ENCODE measurements around the gene ZNF385B. TPM values are rescaled to one million over a fixed set of nuclear protein-coding genes. Genes with fewer than 3 reads are reported as not detected.

ZNF385B gene
- polyA plus RNA-seq, 4 donors = 11.5 to 14.2 (median 12.4) TPM

- no peak for DNase-seq (ENCODE audit: low read depth in 4 of 4, low spot score in 2 of 4)
These were observed 332.8 kb downstream of the ZNF385B start for GRCh38 chr2:179528576-179529069.

DNA sequence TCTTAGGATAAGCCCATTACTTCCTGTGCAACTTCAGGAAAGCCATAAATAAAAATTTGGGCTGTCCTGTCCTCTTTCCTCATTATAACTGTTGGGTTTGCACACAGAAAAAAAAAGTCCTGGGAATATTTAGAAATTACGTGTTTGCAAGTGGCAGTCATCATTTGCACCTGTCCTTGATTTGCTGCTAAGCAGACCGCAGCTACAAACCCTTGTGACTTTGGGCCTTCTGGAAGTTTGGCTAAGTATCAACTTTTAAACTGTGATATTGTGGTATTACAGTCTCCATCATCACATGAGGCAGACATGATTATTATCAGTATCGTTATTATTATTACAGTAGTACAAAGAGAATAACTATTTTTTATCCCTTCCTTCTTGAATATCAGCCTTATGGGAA lies 336.1 kb downstream of the ZNF385B start:
- no peak for DNase-seq (ENCODE audit: low read depth in 4 of 4, low spot score in 2 of 4)

DNA sequence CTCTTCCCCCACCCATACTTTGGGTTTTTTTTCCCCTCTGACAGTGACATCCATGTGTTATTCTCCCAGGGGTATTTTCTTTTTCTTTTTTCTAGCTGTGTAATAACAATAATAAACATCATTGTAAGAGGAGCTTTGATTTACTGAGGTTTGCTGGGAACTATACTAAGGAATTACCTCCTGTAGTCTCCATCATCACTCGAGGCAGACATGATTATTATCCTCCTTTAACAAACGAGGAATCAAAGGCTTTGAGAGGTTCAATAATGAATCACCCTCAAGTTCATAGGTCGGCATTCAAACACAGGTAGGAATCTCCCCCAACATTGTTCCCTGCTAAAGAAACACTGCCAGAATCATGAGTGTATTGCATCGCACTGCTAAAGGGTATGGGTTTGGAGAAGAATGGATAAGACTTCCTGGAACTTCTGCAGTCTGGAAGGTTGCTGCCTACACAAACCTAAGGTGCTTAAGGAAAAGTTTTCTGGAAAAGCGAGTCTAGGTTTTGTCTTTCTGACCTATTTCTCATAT lies 336.5 kb downstream of the ZNF385B start:
- no peak for DNase-seq (ENCODE audit: low read depth in 4 of 4, low spot score in 2 of 4)

DNA sequence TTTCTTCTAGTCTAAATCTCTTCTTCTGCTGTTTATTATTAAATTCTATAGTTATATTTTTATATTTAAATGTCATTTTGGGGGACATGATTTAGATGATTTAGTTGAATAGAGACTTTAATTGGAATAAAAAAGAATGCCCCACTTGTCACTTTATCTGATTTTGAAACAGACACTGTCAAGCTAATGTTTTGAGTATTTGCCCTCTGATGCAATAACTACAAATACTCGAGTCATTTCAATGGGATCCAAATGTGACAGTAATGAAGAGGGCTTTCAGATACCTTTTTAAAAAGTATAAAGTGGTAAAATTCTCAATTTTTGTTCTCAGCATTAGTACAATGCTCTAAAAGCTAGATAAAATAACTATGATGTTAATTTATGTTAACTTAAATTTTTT lies 339.5 kb downstream of the ZNF385B start:
- no peak for DNase-seq (ENCODE audit: low read depth in 4 of 4, low spot score in 2 of 4)

- peak in 1 of 4 donors; percentile 19 for DNase-seq (ENCODE audit: low read depth in 4 of 4, low spot score in 2 of 4)
These were observed 342.6 kb downstream of the ZNF385B start for GRCh38 chr2:179518830-179519229.

DNA sequence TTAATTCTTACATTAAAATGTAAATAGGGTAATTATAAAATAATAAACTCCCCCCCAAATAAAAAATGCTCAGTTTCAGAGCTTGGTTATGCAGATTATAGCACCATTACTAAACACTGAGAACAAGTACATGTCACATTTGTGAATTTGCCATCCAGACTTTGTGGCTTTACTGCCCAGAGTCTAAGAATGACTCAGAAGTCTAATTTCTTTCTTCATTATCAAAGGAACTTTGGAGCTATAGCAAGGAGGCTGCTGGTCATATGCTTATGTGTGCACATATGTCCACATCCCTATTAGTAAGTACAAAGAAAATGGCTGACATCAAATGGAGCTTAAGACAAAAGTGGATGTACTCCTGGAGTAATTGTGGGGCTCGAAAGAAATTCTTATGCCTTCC lies 348.2 kb downstream of the ZNF385B start:
- DNase-seq (ENCODE audit: low read depth in 4 of 4, low spot score in 2 of 4) = no peak

DNA sequence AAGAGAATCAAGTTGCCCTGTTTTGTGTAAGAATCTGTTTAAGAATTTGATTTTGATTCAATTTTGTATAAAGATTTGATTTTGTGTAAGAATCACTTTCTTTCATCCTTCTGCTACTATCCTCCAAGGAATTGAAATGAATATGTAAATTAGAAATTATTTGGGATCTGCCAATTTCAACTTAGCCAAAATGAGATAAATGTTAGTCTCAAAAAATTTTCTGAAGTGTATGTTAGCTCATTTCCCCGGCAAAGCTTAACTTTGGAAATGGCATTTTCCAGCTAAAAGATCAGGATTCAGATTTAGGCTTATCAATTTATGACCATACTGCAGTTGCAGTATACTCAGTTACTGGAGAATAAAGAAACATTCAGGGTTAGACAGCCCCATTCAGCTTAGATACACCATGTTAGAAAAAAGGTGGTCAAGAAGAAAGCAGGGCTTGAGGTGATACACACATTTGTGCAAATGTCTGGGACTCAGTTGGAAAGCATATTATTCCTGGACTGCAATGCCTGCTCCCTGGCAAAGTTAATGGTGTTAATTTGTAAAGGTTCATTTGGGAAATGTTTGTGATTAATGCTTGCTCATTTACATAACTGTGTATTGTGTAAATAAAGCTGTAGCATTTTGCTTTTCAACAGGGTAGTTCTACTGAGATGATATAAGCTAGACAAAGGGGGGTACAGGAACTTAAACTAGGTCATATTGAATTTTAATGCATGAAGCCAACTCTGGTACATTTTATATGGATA lies 349.0 kb downstream of the ZNF385B start:
- no peak for DNase-seq (ENCODE audit: low read depth in 4 of 4, low spot score in 2 of 4)

DNA sequence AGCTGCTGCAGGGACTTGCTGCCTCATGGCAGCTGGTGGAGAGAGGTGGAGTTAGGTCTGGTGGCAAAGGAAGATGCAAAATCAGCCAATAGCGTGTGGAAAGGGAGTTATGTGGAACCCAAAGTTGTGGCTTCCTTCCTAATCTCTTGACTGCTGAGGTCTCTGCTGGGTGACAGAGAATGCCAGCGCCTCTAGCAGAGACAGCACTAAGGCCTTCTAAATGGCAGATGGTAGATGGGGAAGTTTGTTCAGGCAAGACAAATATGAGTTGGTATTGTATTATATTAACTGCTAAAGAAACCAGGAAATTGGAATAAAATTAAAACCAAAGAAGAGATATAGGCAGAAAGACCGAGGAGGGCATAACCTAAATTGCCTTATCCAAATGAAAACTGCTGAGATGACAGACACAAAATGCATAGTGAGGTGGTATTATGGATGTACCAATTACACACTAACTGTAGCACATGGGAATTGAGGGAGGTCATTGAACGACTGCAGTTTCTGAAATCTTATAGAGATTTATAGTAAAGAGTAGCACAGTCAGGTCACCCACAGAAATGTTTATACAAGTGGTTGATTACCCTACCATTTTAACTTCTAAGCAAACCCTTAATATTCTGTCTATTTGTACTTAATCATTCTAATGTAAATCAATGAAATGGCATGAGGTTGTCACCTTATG lies 350.2 kb downstream of the ZNF385B start:
- no peak for DNase-seq (ENCODE audit: low read depth in 4 of 4, low spot score in 2 of 4)

DNA sequence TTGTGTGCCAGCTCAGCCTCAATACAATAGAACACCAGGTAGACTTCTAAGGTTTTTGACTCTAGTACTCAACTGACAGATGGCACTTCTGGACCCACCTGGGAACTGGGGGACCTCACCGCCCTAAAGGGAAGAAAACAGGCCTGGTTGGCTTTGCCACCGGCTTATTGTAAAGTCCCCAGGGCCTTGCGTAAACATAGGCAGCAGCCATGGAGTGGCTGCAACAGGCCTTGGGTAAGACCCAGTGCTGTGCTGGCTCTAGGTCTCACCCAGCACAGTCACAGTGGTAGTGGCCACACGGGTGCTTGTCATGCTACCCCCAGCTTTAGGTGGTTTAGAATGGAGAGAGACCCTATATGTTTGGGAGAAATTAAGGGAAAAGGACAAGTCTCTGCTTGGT lies 366.1 kb downstream of the ZNF385B start:
- no peak for DNase-seq (ENCODE audit: low read depth in 4 of 4, low spot score in 2 of 4)

- DNase-seq (ENCODE audit: low read depth in 4 of 4, low spot score in 2 of 4) = no peak
These were observed 372.8 kb downstream of the ZNF385B start for GRCh38 chr2:179488563-179488962.

- DNase-seq (ENCODE audit: low read depth in 4 of 4, low spot score in 2 of 4) = no peak
These were observed 374.2 kb downstream of the ZNF385B start for GRCh38 chr2:179487010-179487731.

GRCh38 chr2:179483131-179483530 lies 378.3 kb downstream of the ZNF385B start:
- DNase-seq (ENCODE audit: low read depth in 4 of 4, low spot score in 2 of 4) = no peak

DNA sequence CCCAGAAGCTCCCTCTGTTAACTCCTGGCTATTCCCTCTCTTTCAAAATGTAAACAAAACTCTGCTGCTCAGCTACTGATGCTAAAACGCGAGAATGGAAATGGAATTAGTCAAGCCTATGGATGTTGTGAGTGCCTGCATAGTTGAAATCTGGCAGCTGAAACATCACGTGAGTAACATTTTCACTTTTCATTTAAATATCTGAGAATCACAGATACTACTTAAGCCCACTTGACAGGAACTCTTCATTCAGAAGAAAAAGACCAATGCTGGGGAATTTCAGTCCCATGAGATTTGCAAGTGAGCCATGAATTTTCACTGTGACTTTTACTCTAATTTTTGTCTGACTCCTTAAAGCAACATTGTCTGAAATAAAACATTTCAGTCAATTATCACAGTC lies 381.5 kb downstream of the ZNF385B start:
- no peak for DNase-seq (ENCODE audit: low read depth in 4 of 4, low spot score in 2 of 4)

DNA sequence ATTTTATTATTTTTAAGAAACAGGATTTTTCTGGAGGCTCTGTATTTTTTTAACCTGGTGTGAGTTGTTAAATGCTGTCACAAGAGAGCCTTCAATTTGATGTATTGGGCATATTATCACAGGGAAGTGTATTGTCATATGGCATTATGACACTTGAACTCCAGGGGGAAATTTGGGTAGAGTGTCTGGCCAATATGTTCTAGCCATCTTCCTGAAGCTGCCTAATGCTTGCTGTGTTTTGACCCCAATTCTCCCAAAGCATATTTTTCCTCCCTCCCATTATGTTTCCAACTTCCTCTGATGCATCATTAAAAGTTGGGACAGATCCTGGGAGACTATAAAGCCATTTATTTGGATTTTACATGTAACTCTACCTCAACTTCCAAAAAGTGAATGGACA lies 382.6 kb downstream of the ZNF385B start:
- no peak for DNase-seq (ENCODE audit: low read depth in 4 of 4, low spot score in 2 of 4)

- no peak for DNase-seq (ENCODE audit: low read depth in 4 of 4, low spot score in 2 of 4)
These were observed 390.4 kb downstream of the ZNF385B start for GRCh38 chr2:179470992-179471391.

- no peak for DNase-seq (ENCODE audit: low read depth in 4 of 4, low spot score in 2 of 4)
These were observed 391.3 kb downstream of the ZNF385B start for GRCh38 chr2:179470089-179470488.

GRCh38 chr2:179467960-179468359 lies 393.5 kb downstream of the ZNF385B start:
- no peak for DNase-seq (ENCODE audit: low read depth in 4 of 4, low spot score in 2 of 4)

- no peak for DNase-seq (ENCODE audit: low read depth in 4 of 4, low spot score in 2 of 4)
These were observed 394.3 kb downstream of the ZNF385B start for GRCh38 chr2:179467111-179467510.

DNA sequence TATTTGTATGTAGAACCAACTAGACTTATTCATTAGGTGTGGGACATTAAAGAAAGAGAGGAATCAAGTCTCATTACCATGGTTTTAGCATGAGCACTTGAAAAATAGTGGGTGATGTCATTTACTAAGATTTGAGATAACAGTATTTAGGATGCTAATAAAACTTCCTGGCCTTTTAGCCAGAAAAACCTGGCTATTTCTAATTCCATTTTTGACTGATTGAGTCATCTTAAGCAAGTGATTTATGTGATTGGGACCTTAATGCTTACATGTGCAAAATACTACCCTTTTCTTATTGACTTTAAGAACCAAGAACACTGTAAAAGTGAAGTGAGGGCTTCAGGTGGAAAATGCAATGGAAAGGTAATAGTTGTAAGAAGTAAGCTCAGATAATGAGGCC lies 400.0 kb downstream of the ZNF385B start:
- no peak for DNase-seq (ENCODE audit: low read depth in 4 of 4, low spot score in 2 of 4)

GRCh38 chr2:179460181-179460929 lies 401.1 kb downstream of the ZNF385B start:
- no peak for DNase-seq (ENCODE audit: low read depth in 4 of 4, low spot score in 2 of 4)

Data from left renal cortex interstitium (tissue), 4 donors.